ENCODE data around the gene LAYN.

Gene LAYN

GRCh38 chr11:111562692-111563389 lies 22.3 kb downstream of the LAYN start:
- DNase-seq, result no peak

- DNase-seq, result peak; percentile 39
Observed at GRCh38 chr11:111565114-111565720, 24.7 kb downstream of the LAYN start.

GRCh38 chr11:111566324-111566723 lies 25.8 kb downstream of the LAYN start:
- no peak for DNase-seq

- no peak for DNase-seq
Observed at GRCh38 chr11:111569476-111569875, 29.0 kb downstream of the LAYN start.

- DNase-seq, result no peak
Observed at GRCh38 chr11:111570796-111571195, 30.3 kb downstream of the LAYN start.

GRCh38 chr11:111571829-111572501 lies 31.4 kb downstream of the LAYN start:
- DNase-seq, result no peak

- DNase-seq, result no peak
Observed at GRCh38 chr11:111572581-111572980, 32.1 kb downstream of the LAYN start.

- DNase-seq, result no peak
Observed at GRCh38 chr11:111573821-111574249, 33.3 kb downstream of the LAYN start.

GRCh38 chr11:111574373-111575225 lies 34.1 kb downstream of the LAYN start:
- no peak for DNase-seq

GRCh38 chr11:111575740-111576139 lies 35.2 kb downstream of the LAYN start:
- no peak for DNase-seq

- DNase-seq, result no peak
Observed at GRCh38 chr11:111577821-111578220, 37.3 kb downstream of the LAYN start.

GRCh38 chr11:111581341-111581740 lies 40.8 kb downstream of the LAYN start:
- no peak for DNase-seq

- no peak for DNase-seq
Observed at GRCh38 chr11:111582163-111582562, 41.6 kb downstream of the LAYN start.

GRCh38 chr11:111582881-111583280 lies 42.4 kb downstream of the LAYN start:
- no peak for DNase-seq

GRCh38 chr11:111585371-111585770 lies 44.9 kb downstream of the LAYN start:
- no peak for DNase-seq

GRCh38 chr11:111586388-111586831 lies 45.9 kb downstream of the LAYN start:
- no peak for DNase-seq

GRCh38 chr11:111589114-111589513 lies 48.6 kb downstream of the LAYN start:
- DNase-seq, result no peak

- DNase-seq, result no peak
Observed at GRCh38 chr11:111589886-111590499, 49.5 kb downstream of the LAYN start.

GRCh38 chr11:111591187-111591960 lies 50.9 kb downstream of the LAYN start:
- no peak for DNase-seq

- no peak for DNase-seq
Observed at GRCh38 chr11:111592491-111592890, 52.0 kb downstream of the LAYN start.

- no peak for DNase-seq
Observed at GRCh38 chr11:111596319-111596718, 55.8 kb downstream of the LAYN start.

- DNase-seq, result no peak
Observed at GRCh38 chr11:111598148-111598547, 57.6 kb downstream of the LAYN start.

Measured in NCI-H2029 treated with DMSO at 0.1 percent for 48 hours (cell line).